GM12874 (cell line): ENCODE measurements around the gene PCSK5.

Source experiments
- TF ChIP-seq, protein P1 (sequence below): IDR thresholded peaks from 2 replicates; pipeline ENCODE4 v1.5.1; 2011; ENCODE audit warnings: low read depth, mild to moderate bottlenecking, control low read depth, low read length, moderate library complexity; ENCODE audit not compliant: insufficient read depth

The PCSK5 gene

DNA sequence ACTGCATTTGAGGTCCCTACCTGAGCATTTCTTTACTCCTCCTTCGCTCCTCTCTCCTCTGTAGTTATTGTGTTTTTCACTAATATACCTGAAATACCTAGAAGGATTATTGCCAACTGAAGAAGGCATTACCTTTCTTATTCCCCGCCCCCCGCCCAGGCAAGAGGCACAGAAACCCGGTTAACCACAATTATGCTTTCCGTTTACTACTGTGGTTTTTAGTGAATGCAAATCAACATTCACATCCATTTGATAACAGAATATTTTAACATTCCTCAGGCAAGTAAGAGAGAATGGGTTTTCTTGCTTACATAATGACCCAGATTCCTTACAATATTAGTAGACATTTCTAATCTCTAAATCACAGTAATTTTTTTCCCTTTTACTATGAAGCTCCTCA is 136.9 kb downstream of the PCSK5 start:
- TF ChIP-seq, protein P1, sequence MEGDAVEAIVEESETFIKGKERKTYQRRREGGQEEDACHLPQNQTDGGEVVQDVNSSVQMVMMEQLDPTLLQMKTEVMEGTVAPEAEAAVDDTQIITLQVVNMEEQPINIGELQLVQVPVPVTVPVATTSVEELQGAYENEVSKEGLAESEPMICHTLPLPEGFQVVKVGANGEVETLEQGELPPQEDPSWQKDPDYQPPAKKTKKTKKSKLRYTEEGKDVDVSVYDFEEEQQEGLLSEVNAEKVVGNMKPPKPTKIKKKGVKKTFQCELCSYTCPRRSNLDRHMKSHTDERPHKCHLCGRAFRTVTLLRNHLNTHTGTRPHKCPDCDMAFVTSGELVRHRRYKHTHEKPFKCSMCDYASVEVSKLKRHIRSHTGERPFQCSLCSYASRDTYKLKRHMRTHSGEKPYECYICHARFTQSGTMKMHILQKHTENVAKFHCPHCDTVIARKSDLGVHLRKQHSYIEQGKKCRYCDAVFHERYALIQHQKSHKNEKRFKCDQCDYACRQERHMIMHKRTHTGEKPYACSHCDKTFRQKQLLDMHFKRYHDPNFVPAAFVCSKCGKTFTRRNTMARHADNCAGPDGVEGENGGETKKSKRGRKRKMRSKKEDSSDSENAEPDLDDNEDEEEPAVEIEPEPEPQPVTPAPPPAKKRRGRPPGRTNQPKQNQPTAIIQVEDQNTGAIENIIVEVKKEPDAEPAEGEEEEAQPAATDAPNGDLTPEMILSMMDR = no peak

- TF ChIP-seq, protein P1 = no peak
Measured at GRCh38 chr9:76027861-76028260, 137.4 kb downstream of the PCSK5 start.

DNA sequence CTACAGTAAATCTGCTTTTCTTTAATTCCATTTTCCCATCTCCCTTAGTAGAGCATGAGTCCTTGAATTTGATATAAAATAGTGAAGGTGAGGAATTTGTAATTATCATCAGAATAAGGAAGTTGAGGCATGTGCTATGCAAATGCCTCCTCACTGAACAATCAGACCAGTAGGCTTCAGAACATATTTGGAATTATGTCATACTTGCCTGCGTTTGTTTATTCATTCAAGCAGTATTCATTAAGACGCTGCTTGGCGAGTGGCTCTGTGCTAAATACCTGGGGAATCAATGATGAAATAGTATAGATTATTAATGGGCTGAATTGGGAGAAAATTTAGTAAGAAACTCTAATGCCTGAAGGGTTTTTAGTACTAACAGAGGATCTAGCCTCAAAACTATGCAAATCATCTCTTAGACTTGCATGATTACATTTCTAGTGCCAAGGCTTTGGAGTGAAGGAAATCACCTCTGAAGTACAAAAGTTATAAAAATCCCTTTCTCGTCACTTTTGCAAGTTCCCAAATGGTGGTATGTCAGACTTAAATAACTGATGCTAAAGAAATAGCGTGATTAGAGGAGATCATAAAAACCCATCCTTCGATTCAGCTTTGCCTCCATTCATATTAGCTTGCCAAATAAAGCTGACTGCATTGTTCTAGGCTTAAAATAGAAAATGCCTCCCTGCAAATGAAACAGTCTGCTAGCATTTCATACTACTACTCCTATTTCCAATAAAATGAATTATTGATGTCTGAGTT is 141.7 kb downstream of the PCSK5 start:
- TF ChIP-seq, protein P1 = no peak

GRCh38 chr9:76032797-76033373 is 142.4 kb downstream of the PCSK5 start:
- TF ChIP-seq, protein P1 = no peak

DNA sequence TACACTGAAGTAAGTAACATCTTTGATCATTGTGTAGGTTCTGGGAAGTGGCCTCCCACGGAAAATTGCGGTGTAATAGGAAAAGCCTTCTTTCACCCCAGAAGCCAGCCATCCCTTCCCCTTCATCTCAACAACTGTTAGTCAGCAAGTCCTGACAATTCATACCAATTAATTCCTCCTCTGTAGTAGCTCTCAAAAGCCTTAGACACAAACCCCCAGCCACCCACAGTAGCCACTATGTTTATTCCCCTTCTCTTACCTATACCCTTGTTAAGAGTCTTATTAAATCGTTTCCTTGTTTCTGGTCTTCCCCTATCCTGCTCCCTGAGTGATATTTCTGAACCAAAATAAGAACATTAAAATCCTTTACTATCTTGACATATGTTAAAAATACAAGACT is 143.6 kb downstream of the PCSK5 start:
- TF ChIP-seq, protein P1 = no peak

- TF ChIP-seq, protein P1 = no peak
Measured at GRCh38 chr9:76036762-76037161, 146.3 kb downstream of the PCSK5 start.

DNA sequence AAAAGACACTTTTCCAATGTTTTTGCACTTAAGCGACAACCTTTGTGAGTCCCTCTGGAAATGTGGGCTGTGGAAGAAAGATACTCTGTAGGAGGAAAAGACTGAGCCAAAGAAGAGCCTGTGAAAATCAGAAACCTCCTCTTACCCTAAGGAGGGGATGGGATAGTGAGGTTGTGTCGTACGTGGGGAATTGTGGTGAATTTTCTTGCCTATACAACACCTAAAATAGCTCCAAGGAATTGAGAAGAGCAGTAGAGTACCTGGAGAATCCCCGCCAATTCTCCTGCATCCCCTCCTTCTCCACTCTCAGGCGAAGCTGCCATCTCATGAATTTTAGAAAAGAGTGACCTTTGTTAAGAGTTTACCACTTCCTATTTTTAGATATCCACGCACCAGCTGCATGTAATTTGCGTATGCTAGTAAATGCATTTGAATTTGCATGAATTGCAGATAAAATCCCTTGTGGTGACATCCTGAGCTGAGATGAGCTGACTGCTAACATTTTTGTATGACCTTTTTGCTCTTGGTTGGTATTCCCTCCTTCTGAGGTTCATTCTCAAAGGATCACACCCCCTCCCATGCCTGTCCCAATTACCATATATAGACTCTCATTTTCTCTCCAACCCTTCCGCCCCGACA is 147.2 kb downstream of the PCSK5 start:
- TF ChIP-seq, protein P1 = no peak
